Body of pancreas (tissue), 4 donors: ENCODE results near the gene ZNF700. TPM values are rescaled to one million over a fixed set of nuclear protein-coding genes. Genes with fewer than 3 reads are reported as not detected.

Experiments
- ATAC-seq: fragments of 150-250 bp; one replicate; pipeline ENCODE4 v1.9.1; 2016
- DNase-seq, 4 donors: peaks; one replicate each; pipeline ENCODE4 v3.0.0-alpha.2; 2019
- H3K27ac ChIP-seq, 4 donors: fragments of 200-600 bp; sonication (generic); 1 replicate in 3 of 4; 2 replicates in 1 of 4; pipeline versions ENCODE4 v1.5.1 to v1.6.1; 2016 to 2019; ENCODE audit warnings: mild to moderate bottlenecking in 1 of 4, mixed read lengths in 1 of 4, moderate library complexity in 1 of 4
- H3K27me3 ChIP-seq, 2 donors: fragments of 200-600 bp; sonication (generic); one replicate each; pipeline ENCODE4 v1.6.0; 2016; ENCODE audit warnings: mild to moderate bottlenecking in 1 of 2
- H3K36me3 ChIP-seq, 2 donors: fragments of 200-600 bp; sonication (generic); replicated peaks in 1 of 2; 2 replicates each; pipeline ENCODE4 v1.5.1; 2016; ENCODE audit warnings: low read depth in 2 of 2; ENCODE audit not compliant: insufficient read depth in 1 of 2
- H3K4me1 ChIP-seq: fragments of 200-600 bp; sonication (generic); one replicate; pipeline ENCODE4 v1.6.0; 2016
- H3K4me3 ChIP-seq, 2 donors: fragments of 200-600 bp; sonication (generic); 1 replicate in 1 of 2; 2 replicates in 1 of 2; pipeline ENCODE4 v1.5.1; 2016 to 2019
- H3K9me3 ChIP-seq, 3 donors: fragments of 200-600 bp; sonication (generic); 1 replicate in 2 of 3; 2 replicates in 1 of 3; pipeline ENCODE4 v1.5.1; 2016
- POLR2A ChIP-seq, 3 donors: fragments of 450-650 bp; IDR thresholded peaks; one replicate each; pipeline ENCODE4 v1.6.1; 2016; ENCODE audit warnings: antibody characterized with exemption in 3 of 3, mild to moderate bottlenecking in 2 of 3
- WGBS, 2 donors: methylation state at CpG; one replicate each; pipeline ENCODE4 v1.1.5; 2017; 5-methylcytosine and 5-hydroxymethylcytosine counted together
- intact Hi-C: fragments of 100-400 bp; cut with DNase I; formaldehyde crosslinking; loops from one replicate; pipeline ENCODE4 v1.15.1; 2023
- total RNA-seq, 2 donors: library from RNA; depleted of rRNA; stranded (reverse); fragments of >200 nt; gene quantifications; one replicate each; pipeline ENCODE4 v1.1.0, GENCODE V29; 2016
- TF ChIP-seq, protein P1 (sequence below), 7 experiments: fragments of 450-650 bp in 4 of 7; fragments of 200-600 bp in 3 of 7; sonication (generic) in 3 of 7; IDR thresholded peaks; one replicate each; pipeline ENCODE4 v1.5.1; 2016 to 2019; ENCODE audit warnings: antibody characterized with exemption in 7 of 7

ZNF700 gene
- total RNA-seq, 2 donors from 2014 or later, result 16.3 to 26.4 TPM

DNA sequence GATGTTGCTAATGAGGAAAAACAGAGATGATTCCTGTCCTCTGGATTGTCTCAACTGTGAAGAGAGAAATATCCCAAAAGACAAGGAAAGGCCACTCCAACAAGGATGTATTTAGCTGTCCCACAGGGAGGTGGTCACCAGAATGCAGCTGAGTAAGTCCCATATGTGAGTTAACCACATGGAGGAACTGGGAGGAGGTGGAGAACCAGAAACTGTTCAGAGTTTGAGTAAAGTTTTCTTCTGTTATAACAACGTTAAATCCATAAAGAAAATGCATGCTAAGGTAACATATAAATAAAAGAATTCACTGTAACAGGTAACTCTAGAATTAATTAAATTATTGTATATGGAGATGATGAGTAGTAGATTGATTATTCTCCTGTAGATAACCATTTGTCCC is 45.3 kb downstream of the ZNF700 start:
- no peaks in the 10 kb centered on the region for H3K27me3 ChIP-seq
- TF ChIP-seq, protein P1, sequence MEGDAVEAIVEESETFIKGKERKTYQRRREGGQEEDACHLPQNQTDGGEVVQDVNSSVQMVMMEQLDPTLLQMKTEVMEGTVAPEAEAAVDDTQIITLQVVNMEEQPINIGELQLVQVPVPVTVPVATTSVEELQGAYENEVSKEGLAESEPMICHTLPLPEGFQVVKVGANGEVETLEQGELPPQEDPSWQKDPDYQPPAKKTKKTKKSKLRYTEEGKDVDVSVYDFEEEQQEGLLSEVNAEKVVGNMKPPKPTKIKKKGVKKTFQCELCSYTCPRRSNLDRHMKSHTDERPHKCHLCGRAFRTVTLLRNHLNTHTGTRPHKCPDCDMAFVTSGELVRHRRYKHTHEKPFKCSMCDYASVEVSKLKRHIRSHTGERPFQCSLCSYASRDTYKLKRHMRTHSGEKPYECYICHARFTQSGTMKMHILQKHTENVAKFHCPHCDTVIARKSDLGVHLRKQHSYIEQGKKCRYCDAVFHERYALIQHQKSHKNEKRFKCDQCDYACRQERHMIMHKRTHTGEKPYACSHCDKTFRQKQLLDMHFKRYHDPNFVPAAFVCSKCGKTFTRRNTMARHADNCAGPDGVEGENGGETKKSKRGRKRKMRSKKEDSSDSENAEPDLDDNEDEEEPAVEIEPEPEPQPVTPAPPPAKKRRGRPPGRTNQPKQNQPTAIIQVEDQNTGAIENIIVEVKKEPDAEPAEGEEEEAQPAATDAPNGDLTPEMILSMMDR (IDR thresholded peaks at IDR 0.05), result no peak
- TF ChIP-seq POLR2A (IDR thresholded peaks at IDR 0.05), result no peak
- ATAC-seq (no peak), DNase-seq (no peak)
- WGBS, 2 donors, result 70 to 73% methylated on average over 1 of the region's 1 CpG
- intact Hi-C loops, result no loop called here
- H3K4me1 ChIP-seq, result no peaks in the 10 kb centered on the region
- no peak overlapping the region for H3K4me3 ChIP-seq
- H3K36me3 ChIP-seq, result no peaks in the 10 kb centered on the region
- no peaks in the 10 kb centered on the region for H3K9me3 ChIP-seq
- no peak overlapping the region for H3K27ac ChIP-seq

DNA sequence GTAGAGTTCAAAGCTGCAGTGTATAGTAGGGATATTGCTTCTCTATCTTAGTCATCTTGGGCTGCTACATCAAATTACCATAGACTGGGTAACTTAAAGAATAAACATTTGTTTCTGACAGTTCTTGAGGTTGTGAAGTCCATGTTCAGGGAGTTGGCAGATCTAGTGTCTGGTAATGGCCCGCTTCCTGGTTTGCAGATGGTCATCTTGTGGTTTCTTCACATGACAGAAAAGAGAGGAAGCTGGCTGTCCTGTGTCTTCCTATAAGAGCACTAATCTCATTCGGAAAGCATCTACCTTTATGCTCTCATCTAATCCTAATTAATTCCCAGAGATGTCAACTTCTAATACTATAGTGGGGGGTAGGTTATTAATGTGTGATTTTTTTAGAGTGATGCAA is 46.1 kb downstream of the ZNF700 start:
- Histone ChIP-seq H3K27me3 (no peaks in the 10 kb centered on the region), H3K27ac (no peak overlapping the region), H3K36me3 (no peaks in the 10 kb centered on the region), H3K4me3 (no peak overlapping the region), H3K9me3 (no peaks in the 10 kb centered on the region), H3K4me1 (no peaks in the 10 kb centered on the region)
- intact Hi-C loops, result no loop called here
- TF ChIP-seq, protein P1 (IDR thresholded peaks at IDR 0.05), result no peak
- no peak for TF ChIP-seq POLR2A (IDR thresholded peaks at IDR 0.05)
- DNase-seq, result no peak
- WGBS, 2 donors, result 89% methylated on average over 2 of the region's 2 CpGs
- no peak for ATAC-seq

DNA sequence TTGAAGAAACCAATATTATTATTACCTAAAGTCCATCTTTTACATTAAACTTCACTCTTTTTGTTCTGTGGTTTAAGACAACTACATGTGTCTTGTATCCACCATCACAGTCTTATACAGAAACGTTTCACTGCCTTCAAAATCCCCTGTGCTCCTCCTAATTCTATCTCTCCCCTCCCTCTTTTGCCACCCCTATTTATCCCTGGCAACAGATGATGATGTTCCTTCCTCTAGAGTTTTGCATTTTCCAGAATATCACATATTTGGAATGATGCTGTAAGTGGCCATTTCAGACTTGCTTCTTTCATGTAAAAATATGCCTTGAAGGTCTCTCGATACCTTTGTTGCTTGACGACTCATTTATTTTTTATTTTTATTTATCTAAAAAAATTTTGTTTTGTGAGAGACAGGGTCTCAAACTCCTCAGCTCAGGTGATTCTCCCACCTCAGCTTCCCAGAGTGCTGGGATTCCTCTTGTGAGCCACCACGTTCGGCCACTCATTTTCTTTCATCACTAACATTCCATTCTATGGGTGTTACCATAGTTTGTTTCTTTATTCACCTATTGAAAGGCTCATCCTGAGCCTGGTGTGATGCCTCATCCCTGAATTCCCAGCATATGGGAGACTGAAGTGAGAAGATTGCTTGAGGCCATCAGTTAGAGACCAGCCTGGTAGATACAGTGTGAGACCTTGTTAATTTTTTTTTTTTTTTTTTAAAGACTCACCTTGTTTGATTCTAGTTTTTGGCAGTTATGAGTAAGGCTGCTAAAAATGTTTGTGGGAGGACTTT is 48.3 kb downstream of the ZNF700 start:
- DNase-seq (no peak), ATAC-seq (no peak)
- intact Hi-C loops, result no loop called here
- peaks cover 4 to 8% of the 10 kb centered on the region in 2 donors for H3K36me3 ChIP-seq
- H3K27ac ChIP-seq, result no peak overlapping the region
- H3K9me3 ChIP-seq, result peaks cover 0 to 8% (median 0%) of the 10 kb centered on the region in 3 donors
- WGBS, 2 donors, result 83 to 84% methylated on average over 5 of the region's 5 CpGs
- H3K4me3 ChIP-seq, result no peak overlapping the region
- TF ChIP-seq, protein P1 (IDR thresholded peaks at IDR 0.05), result no peak
- no peak for TF ChIP-seq POLR2A (IDR thresholded peaks at IDR 0.05)
- H3K4me1 ChIP-seq, result no peaks in the 10 kb centered on the region
- no peaks in the 10 kb centered on the region for H3K27me3 ChIP-seq

DNA sequence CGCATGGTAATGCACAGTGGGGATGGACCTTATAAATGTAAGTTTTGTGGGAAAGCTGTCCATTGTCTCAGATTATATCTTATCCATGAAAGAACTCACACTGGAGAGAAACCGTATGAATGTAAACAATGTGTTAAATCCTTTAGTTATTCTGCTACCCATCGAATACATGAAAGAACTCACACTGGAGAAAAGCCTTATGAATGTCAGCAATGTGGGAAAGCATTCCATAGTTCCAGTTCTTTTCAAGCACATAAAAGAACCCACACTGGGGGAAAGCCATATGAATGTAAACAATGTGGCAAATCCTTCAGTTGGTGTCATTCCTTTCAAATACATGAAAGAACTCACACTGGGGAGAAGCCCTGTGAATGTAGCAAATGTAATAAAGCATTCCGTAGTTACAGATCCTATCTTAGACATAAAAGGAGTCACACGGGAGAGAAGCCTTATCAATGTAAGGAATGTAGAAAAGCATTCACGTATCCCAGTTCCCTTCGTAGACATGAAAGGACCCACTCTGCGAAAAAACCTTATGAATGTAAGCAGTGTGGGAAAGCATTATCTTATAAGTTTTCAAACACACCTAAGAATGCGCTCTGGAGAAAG is 53.7 kb downstream of the ZNF700 start:
- ATAC-seq (no peak), DNase-seq (no peak)
- no peak overlapping the region for H3K27ac ChIP-seq
- no peaks in the 10 kb centered on the region for H3K4me1 ChIP-seq
- no peaks in the 10 kb centered on the region for H3K27me3 ChIP-seq
- peaks cover 11 to 12% of the 10 kb centered on the region in 2 donors for H3K36me3 ChIP-seq
- whole genome bisulfite sequencing, 2 donors, result 95% methylated on average over 9 of the region's 9 CpGs
- H3K4me3 ChIP-seq, result no peak overlapping the region
- TF ChIP-seq, protein P1 (IDR thresholded peaks at IDR 0.05), result no peak
- TF ChIP-seq POLR2A (IDR thresholded peaks at IDR 0.05), result no peak
- intact Hi-C loops, result no loop called here
- peaks cover 0 to 40% (median 6%) of the 10 kb centered on the region in 3 donors for H3K9me3 ChIP-seq
